ENCODE results near the gene SLU7.

Gene SLU7

DNA sequence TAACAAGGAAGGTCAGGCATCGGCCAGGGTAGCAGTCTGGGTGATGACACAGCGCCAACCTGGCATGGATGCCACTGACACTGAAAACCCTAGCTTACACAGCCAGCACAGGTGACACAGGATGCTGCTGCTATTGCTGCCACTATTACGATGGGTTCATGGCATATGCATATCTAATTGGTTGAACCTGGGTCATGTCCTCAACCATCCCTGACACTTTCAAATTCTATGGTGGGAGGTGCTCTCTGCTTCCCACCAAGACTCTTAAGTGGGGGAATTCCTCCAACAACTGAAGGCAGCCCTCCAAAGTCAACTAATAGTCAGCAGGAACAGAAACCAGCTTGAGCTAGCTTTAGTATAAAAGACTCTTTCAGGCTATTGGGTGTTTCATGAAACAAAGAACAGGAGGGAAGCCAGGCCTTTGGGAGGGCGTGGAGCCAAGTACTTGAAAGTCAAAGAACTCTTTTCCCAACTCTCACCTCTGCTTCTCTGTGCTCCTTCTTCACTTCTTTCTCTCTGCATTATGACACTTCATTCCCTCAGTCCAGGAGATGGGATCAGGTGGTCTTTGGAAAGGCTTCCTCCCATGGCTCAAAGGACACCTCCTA, 24.0 kb upstream of the SLU7 start:
- Histone ChIP-seq H3K36me3 (ENCODE audit: control insufficient read depth, low read length) (no peaks in the 10 kb centered on the region), H3K9me3 (ENCODE audit: control insufficient read depth, insufficient read depth, low read length) (no peaks in the 10 kb centered on the region), H3K4me2 (ENCODE audit: low read length) (no peak overlapping the region), H3K4me1 (ENCODE audit: control insufficient read depth, low read length) (peaks cover 39% of the 10 kb centered on the region), H3K4me3 (ENCODE audit: low read length) (no peak overlapping the region), H3K9me2 (replicated peaks; ENCODE audit: control insufficient read depth, low read length) (no peaks in the 10 kb centered on the region), H3K27me3 (ENCODE audit: control insufficient read depth, low read length) (no peaks in the 10 kb centered on the region), H3K27ac (ENCODE audit: low read depth, low read length) (no peak overlapping the region), H3K79me2 (ENCODE audit: control insufficient read depth, low read length) (no peaks in the 10 kb centered on the region), H4K20me1 (ENCODE audit: control insufficient read depth, insufficient read depth, low read depth, low read length) (no peaks in the 10 kb centered on the region), H3F3A (ENCODE audit: control insufficient read depth, insufficient read depth) (no peaks in the 10 kb centered on the region)
- no peak for TF ChIP-seq EZH2phosphoT487 (IDR thresholded peaks at IDR 0.05; ENCODE audit: borderline replicate concordance, low read length)
- TF ChIP-seq, protein P1, sequence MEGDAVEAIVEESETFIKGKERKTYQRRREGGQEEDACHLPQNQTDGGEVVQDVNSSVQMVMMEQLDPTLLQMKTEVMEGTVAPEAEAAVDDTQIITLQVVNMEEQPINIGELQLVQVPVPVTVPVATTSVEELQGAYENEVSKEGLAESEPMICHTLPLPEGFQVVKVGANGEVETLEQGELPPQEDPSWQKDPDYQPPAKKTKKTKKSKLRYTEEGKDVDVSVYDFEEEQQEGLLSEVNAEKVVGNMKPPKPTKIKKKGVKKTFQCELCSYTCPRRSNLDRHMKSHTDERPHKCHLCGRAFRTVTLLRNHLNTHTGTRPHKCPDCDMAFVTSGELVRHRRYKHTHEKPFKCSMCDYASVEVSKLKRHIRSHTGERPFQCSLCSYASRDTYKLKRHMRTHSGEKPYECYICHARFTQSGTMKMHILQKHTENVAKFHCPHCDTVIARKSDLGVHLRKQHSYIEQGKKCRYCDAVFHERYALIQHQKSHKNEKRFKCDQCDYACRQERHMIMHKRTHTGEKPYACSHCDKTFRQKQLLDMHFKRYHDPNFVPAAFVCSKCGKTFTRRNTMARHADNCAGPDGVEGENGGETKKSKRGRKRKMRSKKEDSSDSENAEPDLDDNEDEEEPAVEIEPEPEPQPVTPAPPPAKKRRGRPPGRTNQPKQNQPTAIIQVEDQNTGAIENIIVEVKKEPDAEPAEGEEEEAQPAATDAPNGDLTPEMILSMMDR (IDR thresholded peaks at IDR 0.05; ENCODE audit: low read depth, low read length, poor library complexity, severe bottlenecking), result no peak

GRCh38 chr5:160441311-160441781, 22.5 kb upstream of the SLU7 start:
- Histone ChIP-seq H3K27ac (ENCODE audit: low read depth, low read length) (no peak overlapping the region), H3K4me1 (ENCODE audit: control insufficient read depth, low read length) (peaks cover 50% of the 10 kb centered on the region), H4K20me1 (ENCODE audit: control insufficient read depth, insufficient read depth, low read depth, low read length) (no peaks in the 10 kb centered on the region), H3K4me2 (ENCODE audit: low read length) (no peak overlapping the region), H3K36me3 (ENCODE audit: control insufficient read depth, low read length) (no peaks in the 10 kb centered on the region), H3K27me3 (ENCODE audit: control insufficient read depth, low read length) (no peaks in the 10 kb centered on the region), H3F3A (ENCODE audit: control insufficient read depth, insufficient read depth) (no peaks in the 10 kb centered on the region), H3K9me2 (replicated peaks; ENCODE audit: control insufficient read depth, low read length) (no peaks in the 10 kb centered on the region), H3K4me3 (ENCODE audit: low read length) (no peak overlapping the region), H3K79me2 (ENCODE audit: control insufficient read depth, low read length) (no peaks in the 10 kb centered on the region), H3K9me3 (ENCODE audit: control insufficient read depth, insufficient read depth, low read length) (no peaks in the 10 kb centered on the region)
- TF ChIP-seq, protein P1 (IDR thresholded peaks at IDR 0.05; ENCODE audit: low read depth, low read length, poor library complexity, severe bottlenecking), result no peak
- TF ChIP-seq EZH2phosphoT487 (IDR thresholded peaks at IDR 0.05; ENCODE audit: borderline replicate concordance, low read length), result no peak

DNA sequence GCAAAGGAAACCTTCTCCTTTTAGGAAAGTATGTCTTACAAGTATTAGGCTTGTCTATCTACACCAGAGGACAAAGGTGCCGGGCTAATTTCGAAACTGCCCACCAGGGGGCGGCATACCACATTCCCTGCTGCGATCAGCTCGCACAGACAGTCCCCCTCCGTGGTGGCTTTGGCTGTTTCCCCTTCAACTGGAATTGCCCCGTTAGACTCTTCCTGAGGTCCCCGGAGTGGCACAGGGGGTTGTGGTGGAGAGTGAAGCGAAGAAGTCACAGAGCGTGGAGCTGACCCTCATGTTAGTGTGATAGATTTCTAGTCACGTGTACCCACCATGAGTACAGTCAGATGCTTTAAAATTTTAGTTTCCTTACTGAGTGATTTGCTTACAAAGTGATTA, 20.3 kb upstream of the SLU7 start:
- H3K27me3 ChIP-seq (ENCODE audit: control insufficient read depth, low read length), result no peaks in the 10 kb centered on the region
- no peaks in the 10 kb centered on the region for H3K9me2 ChIP-seq (replicated peaks; ENCODE audit: control insufficient read depth, low read length)
- TF ChIP-seq, protein P1 (IDR thresholded peaks at IDR 0.05; ENCODE audit: low read depth, low read length, poor library complexity, severe bottlenecking), result peak; percentile 89
- no peak for TF ChIP-seq EZH2phosphoT487 (IDR thresholded peaks at IDR 0.05; ENCODE audit: borderline replicate concordance, low read length)
- H3K4me1 ChIP-seq (ENCODE audit: control insufficient read depth, low read length), result peaks cover 71% of the 10 kb centered on the region
- H3F3A ChIP-seq (ENCODE audit: control insufficient read depth, insufficient read depth), result no peaks in the 10 kb centered on the region
- no peaks in the 10 kb centered on the region for H4K20me1 ChIP-seq (ENCODE audit: control insufficient read depth, insufficient read depth, low read depth, low read length)
- H3K9me3 ChIP-seq (ENCODE audit: control insufficient read depth, insufficient read depth, low read length), result no peaks in the 10 kb centered on the region
- peak overlapping the region; percentile 17; the same call in 1 of the 2 replicates for H3K27ac ChIP-seq (ENCODE audit: low read depth, low read length)
- H3K36me3 ChIP-seq (ENCODE audit: control insufficient read depth, low read length), result no peaks in the 10 kb centered on the region
- H3K4me3 ChIP-seq (ENCODE audit: low read length), result peak overlapping the region; percentile 74
- peak overlapping the region; percentile 87 for H3K4me2 ChIP-seq (ENCODE audit: low read length)
- no peaks in the 10 kb centered on the region for H3K79me2 ChIP-seq (ENCODE audit: control insufficient read depth, low read length)

All from DOHH2 (cell line).